ENCODE data around the gene OLA1.
A peak's percentile ranks its signal among the peaks of the same experiment; 100 is the strongest.

Gene OLA1

GRCh38 chr2:174058456-174058855 lies 189.9 kb downstream of the OLA1 start:
- no peak for DNase-seq

GRCh38 chr2:174058026-174058425 lies 190.3 kb downstream of the OLA1 start:
- DNase-seq, result no peak

GRCh38 chr2:174054926-174055325 lies 193.4 kb downstream of the OLA1 start:
- DNase-seq, result no peak

GRCh38 chr2:174053355-174054151 lies 194.8 kb downstream of the OLA1 start:
- DNase-seq, result no peak

- DNase-seq, result no peak
Measured at GRCh38 chr2:174052584-174052976, 195.8 kb downstream of the OLA1 start.

- peak; percentile 81 for DNase-seq
Measured at GRCh38 chr2:174051741-174052583, 196.4 kb downstream of the OLA1 start.

- DNase-seq, result no peak
Measured at GRCh38 chr2:174051068-174051467, 197.3 kb downstream of the OLA1 start.

- DNase-seq, result no peak
Measured at GRCh38 chr2:174049895-174050294, 198.4 kb downstream of the OLA1 start.

- DNase-seq, result no peak
Measured at GRCh38 chr2:174048243-174048642, 200.1 kb downstream of the OLA1 start.

GRCh38 chr2:174047746-174048145 lies 200.6 kb downstream of the OLA1 start:
- DNase-seq, result no peak

GRCh38 chr2:174046172-174046571 lies 202.2 kb downstream of the OLA1 start:
- no peak for DNase-seq

- no peak for DNase-seq
Measured at GRCh38 chr2:174044556-174044955, 203.8 kb downstream of the OLA1 start.

GRCh38 chr2:174040417-174040701 lies 208.0 kb downstream of the OLA1 start:
- no peak for DNase-seq

GRCh38 chr2:174039551-174040416 lies 208.5 kb downstream of the OLA1 start:
- DNase-seq, result peak; percentile 94

- no peak for DNase-seq
Measured at GRCh38 chr2:174038462-174038861, 209.9 kb downstream of the OLA1 start.

- no peak for DNase-seq
Measured at GRCh38 chr2:174036825-174037224, 211.5 kb downstream of the OLA1 start.

- peak; percentile 26 for DNase-seq
Measured at GRCh38 chr2:174035981-174036742, 212.2 kb downstream of the OLA1 start.

- no peak for DNase-seq
Measured at GRCh38 chr2:174035117-174035635, 213.2 kb downstream of the OLA1 start.

- DNase-seq, result no peak
Measured at GRCh38 chr2:174033163-174033550, 215.2 kb downstream of the OLA1 start.

- no peak for DNase-seq
Measured at GRCh38 chr2:174031226-174031625, 217.1 kb downstream of the OLA1 start.

GRCh38 chr2:174028935-174029334 lies 219.4 kb downstream of the OLA1 start:
- DNase-seq, result no peak

- DNase-seq, result no peak
Measured at GRCh38 chr2:174027956-174028355, 220.4 kb downstream of the OLA1 start.
